Activated B cell treated with CpG ODN at 0.5 μM for 24 hours (primary cell): ENCODE measurements around the gene LCN10. TPM values are rescaled to one million over a fixed set of nuclear protein-coding genes. Genes with fewer than 3 reads are reported as not detected.

Experiments
- ATAC-seq: fragments of 200-7000 bp; cut with Tn5 transposase; one replicate; pipeline ENCODE4 v1.10.0; 2021; ENCODE audit warnings: low read depth, mild to moderate bottlenecking, moderate library complexity
- CTCF ChIA-PET: fragments of 350-600 bp; sonication (Branson Sonifier 250); formaldehyde crosslinking; loops from one replicate; lab custom pipeline; 2021; ENCODE audit warnings: antibody characterized with exemption; lab: Charles Lee
- POLR2A ChIA-PET: fragments of 350-600 bp; sonication (Branson Sonifier 250); formaldehyde crosslinking; loops from one replicate; lab custom pipeline; 2021; ENCODE audit warnings: antibody characterized with exemption; lab: Charles Lee
- DNase-seq: peaks from one replicate; pipeline ENCODE4 v3.0.0; 2022
- H3K27ac Mint-ChIP-seq: one replicate; pipeline ENCODE4 v1.8.0; 2020; ENCODE audit warnings: mixed read lengths
- H3K27me3 Mint-ChIP-seq: one replicate; pipeline ENCODE4 v1.8.0; 2021; ENCODE audit warnings: mixed read lengths
- H3K36me3 Mint-ChIP-seq: one replicate; pipeline ENCODE4 v1.8.0; 2021; ENCODE audit warnings: low read depth, mixed read lengths
- H3K4me1 Mint-ChIP-seq: one replicate; pipeline ENCODE4 v1.8.0; 2021; ENCODE audit warnings: mixed read lengths
- H3K4me3 Mint-ChIP-seq: one replicate; pipeline ENCODE4 v1.8.0; 2020; ENCODE audit warnings: mild to moderate bottlenecking, mixed read lengths
- H3K9me3 Mint-ChIP-seq: one replicate; pipeline ENCODE4 v1.8.0; 2020; ENCODE audit warnings: mixed read lengths
- intact Hi-C: fragments of 100-400 bp; cut with micrococcal nuclease; formaldehyde crosslinking; loops from one replicate; pipeline ENCODE4 v1.15.1; 2024
- total RNA-seq: library from RNA; stranded (reverse); gene quantifications from 2 replicates; pipeline ENCODE4 v1.2.3, GENCODE V29; 2022
- TF ChIP-seq, protein P1 (sequence below): fragments of 200-600 bp; IDR thresholded peaks from one replicate; pipeline ENCODE4 v1.8.0; 2022; ENCODE audit warnings: antibody characterized with exemption, mild to moderate bottlenecking

LCN10 gene
- total RNA-seq, 1 donor from 2014 or later = 15.9 TPM

GRCh38 chr9:136732444-136733178 is 10.1 kb downstream of the LCN10 start:
- intact Hi-C loops = no loop called here
- ChIA-PET CTCF (no interaction called here), POLR2A (interaction anchor here (0.9 to 6.5 kb wide), 2 partner anchors 16 to 25 kb away, joined by 11 to 112 read pairs; partner anchors contain the start of genes LCN6 and LCN8)
- Mint-ChIP-seq H3K27ac (no peak overlapping the region), H3K36me3 (peaks cover 3% of the 10 kb centered on the region), H3K27me3 (no peaks in the 10 kb centered on the region), H3K4me3 (no peak overlapping the region), H3K4me1 (peaks cover 14% of the 10 kb centered on the region), H3K9me3 (no peaks in the 10 kb centered on the region)
- ATAC-seq = no peak
- no peak for DNase-seq
- TF ChIP-seq, protein P1, sequence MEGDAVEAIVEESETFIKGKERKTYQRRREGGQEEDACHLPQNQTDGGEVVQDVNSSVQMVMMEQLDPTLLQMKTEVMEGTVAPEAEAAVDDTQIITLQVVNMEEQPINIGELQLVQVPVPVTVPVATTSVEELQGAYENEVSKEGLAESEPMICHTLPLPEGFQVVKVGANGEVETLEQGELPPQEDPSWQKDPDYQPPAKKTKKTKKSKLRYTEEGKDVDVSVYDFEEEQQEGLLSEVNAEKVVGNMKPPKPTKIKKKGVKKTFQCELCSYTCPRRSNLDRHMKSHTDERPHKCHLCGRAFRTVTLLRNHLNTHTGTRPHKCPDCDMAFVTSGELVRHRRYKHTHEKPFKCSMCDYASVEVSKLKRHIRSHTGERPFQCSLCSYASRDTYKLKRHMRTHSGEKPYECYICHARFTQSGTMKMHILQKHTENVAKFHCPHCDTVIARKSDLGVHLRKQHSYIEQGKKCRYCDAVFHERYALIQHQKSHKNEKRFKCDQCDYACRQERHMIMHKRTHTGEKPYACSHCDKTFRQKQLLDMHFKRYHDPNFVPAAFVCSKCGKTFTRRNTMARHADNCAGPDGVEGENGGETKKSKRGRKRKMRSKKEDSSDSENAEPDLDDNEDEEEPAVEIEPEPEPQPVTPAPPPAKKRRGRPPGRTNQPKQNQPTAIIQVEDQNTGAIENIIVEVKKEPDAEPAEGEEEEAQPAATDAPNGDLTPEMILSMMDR = no peak

DNA sequence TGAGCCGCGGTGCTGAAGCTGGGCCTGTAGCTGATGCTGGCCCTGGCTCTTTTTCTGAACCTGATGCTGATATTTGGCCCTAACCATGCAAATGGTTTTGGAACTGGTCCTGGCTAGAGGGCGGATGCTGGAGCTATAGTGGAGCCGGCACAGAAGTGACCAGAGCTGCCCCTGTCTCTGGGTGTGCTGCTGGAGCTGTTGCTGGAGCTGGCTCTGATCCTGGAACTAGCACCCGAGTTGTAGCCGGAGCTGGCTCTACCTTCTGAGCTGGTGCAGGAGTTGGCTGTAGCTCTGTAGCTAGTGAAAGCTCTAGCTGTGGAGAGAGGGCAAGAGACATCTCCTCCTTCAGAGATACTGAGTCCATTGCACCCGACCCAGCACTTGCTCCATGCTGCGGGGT is 12.8 kb downstream of the LCN10 start:
- peak overlapping the region; percentile 72 for H3K4me3 Mint-ChIP-seq
- intact Hi-C loops = loop anchor here (2.0 to 5.0 kb wide), 3 partner anchors 27 to 43 kb away; partner anchors contain the start of gene AGPAT2
- no peak overlapping the region for H3K27ac Mint-ChIP-seq
- DNase-seq = no peak
- no peak for ATAC-seq
- CTCF ChIA-PET = interaction anchor here (1.9 to 4.0 kb wide), 3 partner anchors 12 to 58 kb away, joined by 7 to 22 read pairs (median 14); partner anchors contain the start of genes LCN10 and LCN8
- POLR2A ChIA-PET = interaction anchor here (0.5 to 6.5 kb wide), 13 partner anchors 8 to 238 kb away, joined by 3 to 132 read pairs (median 5); partner anchors contain the start of genes LCN10, LCN15, LCN6 and LCN8
- H3K4me1 Mint-ChIP-seq = peaks cover 31% of the 10 kb centered on the region
- H3K9me3 Mint-ChIP-seq = no peaks in the 10 kb centered on the region
- TF ChIP-seq, protein P1 = no peak
- H3K36me3 Mint-ChIP-seq = peaks cover 26% of the 10 kb centered on the region
- no peaks in the 10 kb centered on the region for H3K27me3 Mint-ChIP-seq

DNA sequence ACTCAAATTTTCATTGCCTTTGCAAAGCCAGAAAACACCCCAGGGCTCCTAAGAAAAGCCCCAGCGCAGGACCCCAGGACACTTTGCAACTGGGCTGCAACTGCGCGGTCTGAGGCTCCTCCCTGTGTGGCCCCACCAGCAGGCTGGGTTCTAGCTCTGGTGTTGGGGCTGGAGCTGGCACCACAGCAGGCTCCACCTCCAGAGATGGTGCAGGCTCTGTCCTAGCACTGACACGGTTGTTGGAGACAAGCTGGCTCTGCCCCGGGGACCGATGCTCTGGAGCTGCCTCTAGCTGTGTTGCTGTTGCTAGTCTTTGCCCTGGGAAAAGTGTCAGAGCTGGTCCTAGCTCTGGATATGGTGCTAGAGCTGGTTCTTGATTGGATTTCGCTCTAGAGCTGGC is 13.6 kb downstream of the LCN10 start:
- Mint-ChIP-seq H3K27me3 (no peaks in the 10 kb centered on the region), H3K4me3 (peak overlapping the region; percentile 72), H3K9me3 (no peaks in the 10 kb centered on the region), H3K4me1 (peaks cover 36% of the 10 kb centered on the region), H3K27ac (no peak overlapping the region), H3K36me3 (peaks cover 34% of the 10 kb centered on the region)
- intact Hi-C loops = loop anchor here (2.0 to 5.0 kb wide), 3 partner anchors 28 to 42 kb away; partner anchors contain the start of gene AGPAT2
- ChIA-PET POLR2A (interaction anchor here (0.6 to 6.5 kb wide), 16 partner anchors 9 to 525 kb away, joined by 3 to 132 read pairs (median 5); partner anchors contain the start of genes AGPAT2, LCN10, LCN15 and LCN6), CTCF (interaction anchor here (0.6 to 4.0 kb wide), 6 partner anchors 13 to 337 kb away, joined by 3 to 22 read pairs (median 5); partner anchors contain the start of genes LCN10 and LCN8)
- ATAC-seq (no peak), DNase-seq (no peak)
- TF ChIP-seq, protein P1 = no peak

- TF ChIP-seq, protein P1 = no peak
- ATAC-seq = peak; percentile 8
- Mint-ChIP-seq H3K27ac (no peak overlapping the region), H3K4me3 (peak overlapping the region; percentile 72), H3K9me3 (no peaks in the 10 kb centered on the region), H3K4me1 (peaks cover 39% of the 10 kb centered on the region), H3K36me3 (peaks cover 39% of the 10 kb centered on the region), H3K27me3 (no peaks in the 10 kb centered on the region)
- DNase-seq = no peak
- ChIA-PET CTCF (interaction anchor here (0.9 to 4.0 kb wide), 7 partner anchors 13 to 56 kb away, joined by 3 to 22 read pairs (median 3); partner anchors contain the start of genes LCN10 and LCN8), POLR2A (interaction anchor here (0.6 to 6.5 kb wide), 33 partner anchors 8 to 598 kb away, joined by 3 to 132 read pairs (median 4); partner anchors contain the start of genes AGPAT2, CLIC3, LCN10 and LCN15)
- intact Hi-C loops = loop anchor here (1.0 to 5.0 kb wide), 5 partner anchors 14 to 41 kb away; partner anchors contain the start of genes AGPAT2 and LCN10
Observed at GRCh38 chr9:136728548-136729123, 14.1 kb downstream of the LCN10 start.
